K562 (cell line): ENCODE results near the gene CMSS1. TPM values are rescaled to one million over a fixed set of nuclear protein-coding genes. Genes with fewer than 3 reads are reported as not detected.

ENCODE experiments used
- ATAC-seq: fragments of 200-7000 bp; cut with Tn5 transposase; 3 replicates; pipeline ENCODE4 v1.9.1; 2020; ENCODE audit warnings: moderate library complexity
- BruUV-seq: library from RNA; stranded (reverse); fragments of 400-500 nt; replicated peaks from 2 replicates; lab custom pipeline; 2021; lab: Mats Ljungman, UMichigan
- CTCF ChIA-PET: fragments of 300-600 bp; formaldehyde crosslinking; extraction: SDS; loops from one replicate; lab custom pipeline; 2021; ENCODE audit warnings: low intra/inter-chr PET ratio; lab: Yijun Ruan, JAX
- POLR2A ChIA-PET: fragments of 300-600, 350-650 bp; sonication (Branson Sonifier 250); formaldehyde crosslinking; extraction: SDS; loops from one replicate; lab custom pipeline; 2021; ENCODE audit warnings: antibody characterized with exemption, inconsistent platforms; lab: Yijun Ruan, JAX
- DNase-seq, 4 experiments: peaks; one replicate each; pipeline versions ENCODE4 v3.0.0 to v3.0.0-alpha.2; 2011 to 2018; ENCODE audit warnings: low spot score in 3 of 4, mixed read lengths in 3 of 4; ENCODE audit errors: extremely low read depth in 1 of 4
- FAIRE-seq: peaks from 2 replicates; lab custom pipeline; 2011; peaks lifted over from hg19 to GRCh38; lab: Jason Lieb, UNC
- H2AFZ ChIP-seq: 2 replicates; pipeline ENCODE4 v1.6.0; 2011; ENCODE audit warnings: low read depth, low read length, control low read depth, inconsistent platforms
- H3K27ac ChIP-seq: fragments of 200-600 bp; 3 replicates; pipeline ENCODE4 v1.8.0; 2011; ENCODE audit warnings: low read depth, mild to moderate bottlenecking, control low read depth, inconsistent platforms, low read length, moderate library complexity, mixed read lengths; ENCODE audit errors: extremely low read depth
- H3K27me3 ChIP-seq, 2 experiments: fragments of 300-600 bp in 1 of 2; 2 replicates in 1 of 2; 3 replicates in 1 of 2; pipeline versions ENCODE4 v1.6.0 to v1.8.0; 2011; ENCODE audit warnings: inconsistent platforms in 2 of 2, low read length in 2 of 2, mild to moderate bottlenecking in 1 of 2, mixed read lengths in 1 of 2, moderate library complexity in 1 of 2; ENCODE audit not compliant: control insufficient read depth in 2 of 2, insufficient read depth in 2 of 2
- H3K36me3 ChIP-seq: fragments of 300-600 bp; 3 replicates; pipeline ENCODE4 v1.8.0; 2011; ENCODE audit warnings: mild to moderate bottlenecking, low read length, inconsistent platforms; ENCODE audit not compliant: control insufficient read depth, insufficient read depth
- H3K4me1 ChIP-seq, 2 experiments: fragments of 200-600 bp in 1 of 2; replicated peaks in 1 of 2; 2 replicates in 1 of 2; 3 replicates in 1 of 2; pipeline versions ENCODE4 v1.5.1 to v1.8.0; 2011; ENCODE audit warnings: inconsistent platforms in 2 of 2, low read length in 2 of 2, mild to moderate bottlenecking in 1 of 2, mixed read lengths in 1 of 2, moderate library complexity in 1 of 2; ENCODE audit not compliant: control insufficient read depth in 2 of 2, insufficient read depth in 2 of 2
- H3K4me2 ChIP-seq: 2 replicates; pipeline ENCODE4 v1.6.1; 2011; ENCODE audit warnings: low read length, control low read depth, inconsistent platforms, mixed read lengths; ENCODE audit not compliant: insufficient read depth
- H3K4me3 ChIP-seq: fragments of 200-600 bp; sonication (generic), shearing (Covaris generic); 2 replicates; pipeline ENCODE4 v1.5.1; 2016; ENCODE audit warnings: control low read depth, inconsistent platforms
- H3K79me2 ChIP-seq: fragments of 200-600 bp; 3 replicates; pipeline ENCODE4 v1.8.0; 2011; ENCODE audit warnings: low read length, inconsistent platforms; ENCODE audit not compliant: control insufficient read depth, insufficient read depth
- H3K9ac ChIP-seq, 2 experiments: 2 replicates each; pipeline versions ENCODE4 v1.6.0 to v1.6.1; 2011; ENCODE audit warnings: low read depth in 2 of 2, low read length in 2 of 2, control low read depth in 1 of 2, inconsistent platforms in 1 of 2, mild to moderate bottlenecking in 1 of 2, mixed read lengths in 1 of 2; ENCODE audit not compliant: insufficient read depth in 1 of 2
- H3K9me1 ChIP-seq: one replicate; pipeline ENCODE4 v1.6.0; 2011; ENCODE audit warnings: inconsistent platforms, mild to moderate bottlenecking, low read length, moderate library complexity; ENCODE audit not compliant: control insufficient read depth, insufficient read depth
- H3K9me3 ChIP-seq: replicated peaks from 2 replicates; pipeline ENCODE4 v1.5.1; 2011; ENCODE audit warnings: low read depth, low read length, inconsistent platforms; ENCODE audit not compliant: control insufficient read depth, insufficient read depth
- H4K20me1 ChIP-seq: replicated peaks from 2 replicates; pipeline ENCODE4 v1.6.1; 2011; ENCODE audit warnings: low read length, inconsistent platforms, mixed read lengths; ENCODE audit not compliant: control insufficient read depth, insufficient read depth
- CEBPG ChIP-seq, 3 experiments: fragments of 200-800 bp in 1 of 3; sonication (Bioruptor generic) in 1 of 3; sonication (generic) in 1 of 3; formaldehyde crosslinking in 1 of 3; IDR thresholded peaks in 2 of 3; conservative IDR thresholded peaks in 1 of 3; 2 replicates each; pipeline versions ENCODE4 v1.6.1 to v1.8.0; 2016 to 2022; ENCODE audit warnings: missing compliant biosample characterization in 2 of 3, missing genetic modification characterization in 2 of 3, mild to moderate bottlenecking in 1 of 3, missing genetic modification reagents in 1 of 3
- ZKSCAN1 ChIP-seq: fragments of 150-350 bp; IDR thresholded peaks from 2 replicates; pipeline ENCODE4 v1.6.1; 2016; ENCODE audit warnings: low read depth, low read length
- ZNF143 ChIP-seq: sonication (generic); formaldehyde crosslinking; IDR thresholded peaks from 2 replicates; pipeline ENCODE4 v1.9.0; 2022; ENCODE audit warnings: mild to moderate bottlenecking, missing genetic modification reagents
- WGBS: fragments of 100-300 bp; shearing (Covaris generic); methylation state at CpG from one replicate; pipeline ENCODE4 v1.1.6; 2016; ENCODE audit warnings: low coverage, mixed read lengths; ENCODE audit not compliant: insufficient coverage; ENCODE audit errors: missing lambda C conversion rate; 5-methylcytosine and 5-hydroxymethylcytosine counted together
- in situ Hi-C: fragments of 300-500 bp; cut with MboI; formaldehyde crosslinking; loops from 4 replicates; pipeline ENCODE4 v1.15.0; 2018; ENCODE audit warnings: inconsistent platforms, mixed read lengths
- intact Hi-C: fragments of 100-400 bp; cut with micrococcal nuclease; formaldehyde crosslinking; loops from 2 replicates; pipeline ENCODE4 v1.14.2; 2022
- polyA plus RNA-seq, 8 experiments: library from polyadenylated mRNA; depleted of rRNA in 4 of 8; stranded (reverse) in 5 of 8; unstranded in 3 of 8; fragments of >200 nt; fragmentation: Nextera tagmentation in 2 of 8; fragmentation: Illumina TruSeq in 1 of 8; extraction: Ambion mirVana in 2 of 8; extraction: Trizol in 1 of 8; gene quantifications; 2 replicates each; pipeline versions ENCODE4 v1.2.1 to v1.2.3, GENCODE V29; 2011 to 2014; ENCODE audit warnings: inconsistent platforms in 1 of 8, missing spikeins in 1 of 8
- total RNA-seq, 7 experiments: library from RNA; depleted of rRNA in 6 of 7; stranded (reverse); fragments of >200 nt in 6 of 7; fragmentation: Illumina TruSeq in 2 of 7; extraction: Trizol in 2 of 7; gene quantifications; 2 replicates each; pipeline versions ENCODE4 v1.2.1 to v1.2.3, GENCODE V29; 2011 to 2021; ENCODE audit warnings: low replicate concordance in 1 of 7
- TF ChIP-seq, protein P1 (sequence below): sonication (generic); formaldehyde crosslinking; IDR thresholded peaks from 2 replicates; pipeline ENCODE4 v1.8.0; 2022; ENCODE audit warnings: missing genetic modification reagents, mild to moderate bottlenecking, borderline replicate concordance
- TF ChIP-seq, protein P2 (sequence below), 3 experiments: IDR thresholded peaks in 2 of 3; conservative IDR thresholded peaks in 1 of 3; 2 replicates each; pipeline ENCODE4 v1.5.1; 2011 to 2012; ENCODE audit warnings: low read length in 3 of 3, mild to moderate bottlenecking in 3 of 3, control low read depth in 2 of 3, improper control_type of control experiment in 1 of 3, inconsistent platforms in 1 of 3, low read depth in 1 of 3, mixed read lengths in 1 of 3, moderate library complexity in 1 of 3; ENCODE audit not compliant: insufficient read depth in 2 of 3

Gene CMSS1
- total and polyA plus RNA-seq, 9 of the 15 experiments (the other 6 are each of a cell fraction or from before 2014, with no cell fraction given): 46.9 to 109 (median 72.3) TPM

DNA sequence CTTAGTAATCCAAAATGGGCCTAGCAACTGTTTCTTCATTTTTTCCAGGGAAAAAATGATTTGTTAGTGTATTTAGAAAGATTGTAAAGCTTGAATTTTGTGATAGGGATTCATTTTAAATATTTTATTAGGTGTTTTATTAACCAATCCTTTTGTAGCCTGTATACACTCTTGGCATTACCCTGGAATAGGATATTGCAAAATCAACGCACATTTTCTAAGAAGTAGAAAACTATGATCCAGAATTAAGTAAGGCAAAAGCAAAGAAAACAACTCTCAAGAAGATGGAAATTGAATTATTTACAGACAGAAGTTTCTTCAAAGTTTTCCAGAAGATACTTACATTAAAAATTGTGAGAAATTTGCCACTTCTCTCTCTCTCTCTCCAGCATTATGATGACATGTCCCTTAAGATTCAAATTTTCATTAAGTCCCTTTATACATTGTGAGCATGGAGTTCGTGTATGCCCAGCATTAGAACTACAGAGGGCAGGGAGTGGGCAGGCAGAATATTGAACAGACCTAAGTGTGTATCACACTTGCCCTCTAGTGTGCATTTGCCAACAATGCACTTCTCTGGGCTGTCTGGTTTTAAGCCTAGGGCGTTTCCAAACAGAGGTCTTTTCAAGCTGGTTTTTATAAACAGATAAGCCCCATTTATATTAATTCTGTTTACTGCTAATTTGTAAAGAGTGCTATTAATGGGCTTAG lies 28.5 kb upstream of the CMSS1 start:
- Histone ChIP-seq H3K27ac (no peak overlapping the region), H3K9ac (no peak overlapping the region), H3K79me2 (no peaks in the 10 kb centered on the region), H3K4me2 (no peak overlapping the region), H3K36me3 (no peaks in the 10 kb centered on the region), H3K9me1 (no peaks in the 10 kb centered on the region), H2AFZ (no peak overlapping the region), H4K20me1 (no peaks in the 10 kb centered on the region), H3K27me3 (peaks cover 0 to 4% of the 10 kb centered on the region in 2 experiments; a peak in 1 of 5 replicates), H3K9me3 (no peaks in the 10 kb centered on the region), H3K4me3 (no peak overlapping the region), H3K4me1 (no peaks in the 10 kb centered on the region)
- 0% methylated on average over 3 of the region's 3 CpGs for WGBS
- intact Hi-C loops: loop anchor here (1.0 to 10.0 kb wide), 2 partner anchors 144 to 284 kb away; no protein-coding TSS in a partner anchor
- peak; percentile 87 for FAIRE-seq
- in situ Hi-C loops: no loop called here
- ATAC-seq: peak; percentile 96
- BruUV-seq: no TSS peak
- peak in 3 of 4 experiments; percentile 8 to 36 (median 25) for DNase-seq
- POLR2A ChIA-PET: interaction anchor here (1.0 to 1.5 kb wide), 3 partner anchors 11 to 29 kb away, joined by 3 to 4 read pairs (median 3); partner anchors contain the start of gene CMSS1
- CTCF ChIA-PET: interaction anchor here (0.7 to 0.8 kb wide), 2 partner anchors 143 to 144 kb away, joined by 4 read pairs; no protein-coding TSS in a partner anchor
- TF ChIP-seq, protein P1, sequence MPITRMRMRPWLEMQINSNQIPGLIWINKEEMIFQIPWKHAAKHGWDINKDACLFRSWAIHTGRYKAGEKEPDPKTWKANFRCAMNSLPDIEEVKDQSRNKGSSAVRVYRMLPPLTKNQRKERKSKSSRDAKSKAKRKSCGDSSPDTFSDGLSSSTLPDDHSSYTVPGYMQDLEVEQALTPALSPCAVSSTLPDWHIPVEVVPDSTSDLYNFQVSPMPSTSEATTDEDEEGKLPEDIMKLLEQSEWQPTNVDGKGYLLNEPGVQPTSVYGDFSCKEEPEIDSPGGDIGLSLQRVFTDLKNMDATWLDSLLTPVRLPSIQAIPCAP: no peak
- TF ChIP-seq CEBPG (CRISPR knock-in tag; IDR thresholded peaks at IDR 0.05) (no peak), CEBPG (tag; conservative IDR thresholded peaks at IDR 0.05 in 1 of 2, IDR thresholded peaks at IDR 0.05 in 1 of 2) (no peak), ZKSCAN1 (no peak), ZNF143 (CRISPR knock-in tag) (no peak)
- TF ChIP-seq, protein P2, sequence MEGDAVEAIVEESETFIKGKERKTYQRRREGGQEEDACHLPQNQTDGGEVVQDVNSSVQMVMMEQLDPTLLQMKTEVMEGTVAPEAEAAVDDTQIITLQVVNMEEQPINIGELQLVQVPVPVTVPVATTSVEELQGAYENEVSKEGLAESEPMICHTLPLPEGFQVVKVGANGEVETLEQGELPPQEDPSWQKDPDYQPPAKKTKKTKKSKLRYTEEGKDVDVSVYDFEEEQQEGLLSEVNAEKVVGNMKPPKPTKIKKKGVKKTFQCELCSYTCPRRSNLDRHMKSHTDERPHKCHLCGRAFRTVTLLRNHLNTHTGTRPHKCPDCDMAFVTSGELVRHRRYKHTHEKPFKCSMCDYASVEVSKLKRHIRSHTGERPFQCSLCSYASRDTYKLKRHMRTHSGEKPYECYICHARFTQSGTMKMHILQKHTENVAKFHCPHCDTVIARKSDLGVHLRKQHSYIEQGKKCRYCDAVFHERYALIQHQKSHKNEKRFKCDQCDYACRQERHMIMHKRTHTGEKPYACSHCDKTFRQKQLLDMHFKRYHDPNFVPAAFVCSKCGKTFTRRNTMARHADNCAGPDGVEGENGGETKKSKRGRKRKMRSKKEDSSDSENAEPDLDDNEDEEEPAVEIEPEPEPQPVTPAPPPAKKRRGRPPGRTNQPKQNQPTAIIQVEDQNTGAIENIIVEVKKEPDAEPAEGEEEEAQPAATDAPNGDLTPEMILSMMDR (IDR thresholded peaks at IDR 0.05 in 2 of 3, conservative IDR thresholded peaks at IDR 0.05 in 1 of 3; ENCODE audit: insufficient read depth in 2 of 3, low read depth in 1 of 3, low read length in 3 of 3): peak; percentile 53 to 69 (median 62)
